Activated naive CD4-positive, alpha-beta T cell treated with anti-CD3 and anti-CD28 coated beads, Interleukin-2, amount 50 U/mL, for 16 hours (primary cell): ENCODE data around the gene MAP1LC3A.
"Not testable (repeated sequence)": the region's sequence is repeated elsewhere in the genome, so short reads cannot be mapped to it uniquely, and the experiment has no call there.

ENCODE experiments used
- DNase-seq: peaks from one replicate; pipeline ENCODE4 v3.0.0-alpha.2; 2020

The MAP1LC3A gene

GRCh38 chr20:34558320-34559218 is at the start of gene MAP1LC3A:
MAP1LC3A (plus strand) TSS chr20:34558718; CDS start chr20:34558869, 151 bp downstream.
- DNase-seq: peak; percentile 92

- no peak for DNase-seq
Measured at GRCh38 chr20:34510575-34510974, 47.9 kb upstream of the MAP1LC3A start.

- no peak for DNase-seq
Measured at GRCh38 chr20:34511891-34512265, 46.6 kb upstream of the MAP1LC3A start.

GRCh38 chr20:34512266-34512954 is 46.1 kb upstream of the MAP1LC3A start:
- no peak for DNase-seq

- DNase-seq: no peak
Measured at GRCh38 chr20:34512955-34513419, 45.5 kb upstream of the MAP1LC3A start.

- not testable (repeated sequence) for DNase-seq
Measured at GRCh38 chr20:34514034-34514433, 44.5 kb upstream of the MAP1LC3A start.

GRCh38 chr20:34514897-34515483 is 43.5 kb upstream of the MAP1LC3A start:
- DNase-seq: no peak

- peak; percentile 71 for DNase-seq
Measured at GRCh38 chr20:34515484-34516246, 42.9 kb upstream of the MAP1LC3A start.

- DNase-seq: peak; percentile 95
Measured at GRCh38 chr20:34516247-34517113, 42.0 kb upstream of the MAP1LC3A start, which contains the start of gene DYNLRB1. DYNLRB1 (plus strand) TSS chr20:34516422; CDS start chr20:34516459, 37 bp downstream.

GRCh38 chr20:34517114-34517505 is 41.4 kb upstream of the MAP1LC3A start:
- DNase-seq: no peak

- DNase-seq: not testable (repeated sequence)
Measured at GRCh38 chr20:34518863-34519262, 39.7 kb upstream of the MAP1LC3A start.

GRCh38 chr20:34519841-34520240 is 38.7 kb upstream of the MAP1LC3A start:
- DNase-seq: not testable (repeated sequence)

GRCh38 chr20:34522969-34523871 is 35.3 kb upstream of the MAP1LC3A start:
- DNase-seq: peak; percentile 65

GRCh38 chr20:34524426-34524825 is 34.1 kb upstream of the MAP1LC3A start:
- no peak for DNase-seq

- DNase-seq: no peak
Measured at GRCh38 chr20:34525342-34525708, 33.2 kb upstream of the MAP1LC3A start.

- DNase-seq: no peak
Measured at GRCh38 chr20:34525709-34526416, 32.7 kb upstream of the MAP1LC3A start.

GRCh38 chr20:34526466-34526865 is 32.1 kb upstream of the MAP1LC3A start:
- no peak for DNase-seq

GRCh38 chr20:34527016-34527415 is 31.5 kb upstream of the MAP1LC3A start:
- DNase-seq: no peak

- DNase-seq: no peak
Measured at GRCh38 chr20:34528921-34529297, 29.6 kb upstream of the MAP1LC3A start.

- no peak for DNase-seq
Measured at GRCh38 chr20:34529742-34530141, 28.8 kb upstream of the MAP1LC3A start.
